GM18907 (cell line): Measurements from ENCODE around the gene GLI2.

Source experiments
- ATAC-seq: cut with Tn5 transposase; IDR thresholded peaks from one replicate; pipeline ENCODE4 v1.9.1; 2021; ENCODE audit warnings: mild to moderate bottlenecking, moderate library complexity; ENCODE audit not compliant: unreplicated experiment

The GLI2 gene

DNA sequence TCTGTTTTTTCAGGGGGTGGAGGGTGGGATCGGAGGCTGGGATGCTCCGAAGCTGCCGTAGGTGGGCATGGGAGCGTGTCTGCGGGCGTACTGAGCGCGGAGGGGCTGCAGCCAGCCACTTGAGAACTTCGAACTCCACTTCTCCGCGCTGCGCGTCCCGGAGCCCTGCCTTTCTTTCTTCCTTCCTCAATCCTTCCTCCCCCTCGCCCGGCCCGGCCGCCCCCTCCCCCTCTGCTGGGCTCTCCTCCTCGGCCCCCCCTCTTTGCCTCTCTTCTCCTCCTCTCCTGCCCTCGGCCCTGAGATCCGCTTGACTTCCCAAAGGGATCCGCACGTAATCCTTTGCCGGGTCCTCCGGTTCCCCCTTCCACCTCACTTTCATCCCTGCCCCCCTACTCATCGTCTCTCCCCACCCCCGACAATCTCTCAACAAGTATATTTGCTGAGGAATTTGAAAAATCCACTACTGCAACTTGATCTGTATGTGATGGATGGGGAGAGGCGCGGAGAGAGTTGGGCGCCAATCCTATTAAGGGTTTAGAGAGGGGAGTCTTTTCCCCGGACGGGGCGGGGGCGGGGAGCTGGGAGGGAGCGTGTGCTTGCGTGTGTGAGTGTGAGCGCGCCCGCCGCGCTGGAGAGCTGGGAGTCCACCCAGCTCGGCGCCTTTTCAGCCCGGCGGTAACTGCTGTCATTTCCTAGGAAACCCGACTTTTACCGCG lies 1.1 kb downstream of the GLI2 start:
- no peak for ATAC-seq

DNA sequence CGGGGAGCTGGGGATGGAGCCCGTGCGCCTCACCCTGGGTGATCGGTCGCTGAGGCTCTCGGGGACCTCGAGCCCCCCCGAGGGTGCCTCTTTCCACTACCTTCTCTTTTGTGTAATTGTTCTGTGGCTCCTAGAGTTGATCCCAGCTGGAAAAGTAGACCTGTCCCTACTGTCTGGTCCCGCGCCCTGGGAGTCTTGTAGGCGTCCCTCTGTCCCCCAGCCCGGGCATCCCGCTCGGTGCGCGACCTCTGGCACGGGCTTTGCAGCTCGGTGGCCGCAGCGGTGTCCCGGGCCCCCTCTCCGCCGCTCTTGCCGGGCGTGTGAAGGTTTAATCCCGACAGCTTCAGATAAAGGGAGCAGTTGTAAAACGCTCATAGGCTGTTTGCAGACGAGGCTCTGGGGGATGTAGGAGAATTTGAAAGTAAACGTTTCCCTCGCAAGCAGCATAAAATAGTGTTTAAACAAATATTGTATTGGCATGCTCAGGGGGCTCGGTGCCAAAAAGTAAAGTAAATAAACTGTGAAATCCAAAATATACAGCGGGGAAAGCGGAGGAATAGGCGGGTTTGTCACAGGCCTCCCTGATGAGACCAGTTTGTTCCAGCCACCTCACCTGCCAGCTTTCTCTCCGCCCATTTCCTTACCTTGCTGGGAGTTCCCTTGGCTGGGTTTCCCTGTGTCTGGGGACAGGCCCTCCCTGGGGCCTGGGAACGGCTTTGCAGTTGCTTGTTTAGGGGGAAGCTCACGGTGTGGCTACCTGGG lies 1.9 kb downstream of the GLI2 start:
- ATAC-seq, result no peak

DNA sequence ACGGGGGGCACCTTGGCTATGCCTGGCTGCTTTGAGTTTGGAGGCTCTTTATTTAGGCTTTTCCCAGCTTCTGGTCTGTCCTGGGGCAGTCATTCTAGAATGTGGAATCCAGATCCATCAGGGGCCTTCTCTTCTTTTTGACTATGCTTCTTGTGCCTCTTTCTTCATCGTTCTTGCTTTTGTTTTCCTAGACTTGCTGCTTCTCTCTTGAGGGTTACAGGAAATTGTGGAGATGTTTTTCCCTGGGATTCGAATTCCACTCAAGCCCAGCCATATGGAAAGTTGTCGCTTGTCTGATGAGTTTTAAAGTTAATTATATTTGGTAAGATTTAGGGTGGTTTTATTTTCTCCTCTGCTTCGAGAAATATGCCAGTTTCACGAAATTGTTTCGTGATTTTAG lies 2.4 kb downstream of the GLI2 start:
- ATAC-seq, result no peak

DNA sequence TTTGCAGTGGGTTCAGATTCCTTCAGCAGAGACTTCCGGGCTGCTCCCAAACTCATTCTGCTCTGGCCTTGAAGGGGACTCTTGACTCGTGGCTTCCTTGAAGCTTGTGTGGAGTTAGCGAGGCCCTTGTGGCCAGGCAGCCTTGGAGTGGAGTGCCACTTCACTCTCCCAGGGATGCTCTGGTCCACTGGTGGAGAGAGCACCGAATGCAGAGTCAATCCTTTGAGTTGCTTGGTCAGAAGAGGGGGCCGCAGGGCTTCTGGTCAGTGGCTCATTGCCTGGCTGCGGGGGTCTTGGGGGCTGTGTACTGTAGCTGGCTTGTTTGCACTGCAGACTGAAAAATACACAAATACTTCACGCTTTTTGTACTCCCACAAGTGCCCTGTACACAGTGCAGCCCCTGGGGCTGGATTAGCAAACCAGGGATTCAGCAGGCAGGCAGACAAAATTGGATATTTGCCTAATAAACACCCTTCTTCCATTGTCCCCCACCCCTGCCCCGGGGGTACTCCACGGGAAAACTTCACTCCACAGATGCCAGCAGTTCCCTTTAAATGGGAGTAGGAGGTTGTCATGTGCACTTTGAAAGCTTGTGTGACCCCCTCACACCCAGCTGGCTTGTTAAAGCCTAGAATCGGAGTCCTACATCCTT lies 3.2 kb downstream of the GLI2 start:
- no peak for ATAC-seq

DNA sequence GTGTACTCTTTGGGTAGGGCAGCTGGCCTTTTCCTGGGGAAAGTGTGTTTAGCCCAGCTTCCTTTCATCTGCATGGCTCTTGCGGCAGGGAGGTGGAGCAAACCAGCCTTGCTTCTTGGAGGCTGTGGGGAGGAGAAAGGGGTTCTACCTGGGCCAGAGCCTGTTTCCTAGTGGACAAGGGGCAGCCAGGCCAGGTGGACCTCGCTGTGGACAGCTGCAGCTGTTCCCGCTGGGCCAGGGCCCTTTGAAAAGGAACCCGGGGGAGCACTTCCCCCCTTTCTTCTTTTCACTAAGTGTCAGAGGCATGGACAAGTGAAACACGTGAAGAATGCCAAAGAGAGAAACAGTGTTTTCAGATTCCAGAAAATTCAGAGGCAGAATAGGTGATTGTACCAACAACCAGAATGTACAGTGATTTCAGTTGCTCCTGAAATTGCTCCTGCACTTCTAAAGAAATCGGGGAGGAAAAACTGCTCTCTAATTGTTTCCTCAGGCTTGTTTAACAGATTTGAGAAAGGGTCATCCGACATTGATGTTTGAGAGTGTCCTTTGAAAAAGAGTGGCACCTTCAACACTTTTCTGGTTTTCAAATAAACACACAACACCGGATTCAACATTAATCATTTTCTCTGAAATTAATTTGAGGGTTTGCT lies 3.9 kb downstream of the GLI2 start:
- ATAC-seq, result no peak

DNA sequence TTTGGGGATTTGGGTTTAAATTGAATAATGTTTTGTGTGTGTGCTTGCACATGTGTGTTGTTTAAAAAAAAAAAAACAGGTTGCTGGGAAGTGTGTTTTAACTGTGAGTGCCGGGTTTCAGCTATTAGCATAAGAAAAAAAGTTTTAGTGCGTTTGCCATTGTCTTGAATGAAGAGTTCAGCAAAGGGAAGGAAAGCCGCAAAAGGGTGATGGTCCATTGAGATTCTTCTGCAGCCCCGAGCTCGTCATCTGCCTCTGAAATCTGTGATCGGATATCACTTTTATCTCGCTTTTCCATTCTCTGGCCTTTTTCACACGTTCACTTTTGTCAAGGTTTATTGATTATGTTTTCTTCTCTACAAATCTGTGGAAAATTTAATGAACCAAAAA lies 4.7 kb downstream of the GLI2 start:
- no peak for ATAC-seq

DNA sequence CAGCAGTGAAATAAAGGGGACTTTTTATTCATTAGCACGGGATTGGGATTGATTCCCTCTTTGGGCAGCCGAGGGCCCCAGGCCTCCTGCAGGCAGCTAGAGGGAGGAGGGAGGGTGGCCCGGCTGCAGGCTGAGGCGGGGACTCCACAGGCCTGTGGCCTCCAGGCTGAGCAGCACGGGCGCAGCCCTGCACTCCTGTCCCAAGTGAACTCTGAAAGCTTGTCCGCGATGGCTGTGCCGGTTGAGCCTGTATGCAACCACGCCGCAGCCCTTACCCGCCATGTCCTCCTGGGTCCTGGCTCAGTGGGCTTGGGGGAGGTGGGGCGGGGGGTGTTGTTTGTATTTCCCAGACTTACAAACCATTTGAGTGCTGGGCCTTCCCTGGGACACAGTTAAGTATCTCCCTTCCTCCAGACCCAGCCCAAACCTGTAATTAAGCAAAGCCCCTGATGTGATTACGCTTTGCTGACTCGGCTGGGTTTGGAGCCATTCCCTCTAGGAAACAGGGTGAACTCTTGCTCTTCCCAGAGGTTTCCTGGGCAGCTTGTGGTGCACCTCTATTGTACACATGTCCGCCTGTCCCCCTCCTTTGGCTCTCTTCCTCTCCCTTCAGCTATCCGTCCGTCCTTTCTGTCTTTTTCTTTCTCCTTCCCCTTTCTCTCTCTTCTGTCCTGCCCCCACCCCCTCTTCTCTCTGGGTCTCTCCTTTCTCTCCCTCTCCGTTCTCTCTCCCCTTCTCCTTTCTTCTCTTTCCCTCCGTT lies 5.3 kb downstream of the GLI2 start:
- ATAC-seq, result no peak

DNA sequence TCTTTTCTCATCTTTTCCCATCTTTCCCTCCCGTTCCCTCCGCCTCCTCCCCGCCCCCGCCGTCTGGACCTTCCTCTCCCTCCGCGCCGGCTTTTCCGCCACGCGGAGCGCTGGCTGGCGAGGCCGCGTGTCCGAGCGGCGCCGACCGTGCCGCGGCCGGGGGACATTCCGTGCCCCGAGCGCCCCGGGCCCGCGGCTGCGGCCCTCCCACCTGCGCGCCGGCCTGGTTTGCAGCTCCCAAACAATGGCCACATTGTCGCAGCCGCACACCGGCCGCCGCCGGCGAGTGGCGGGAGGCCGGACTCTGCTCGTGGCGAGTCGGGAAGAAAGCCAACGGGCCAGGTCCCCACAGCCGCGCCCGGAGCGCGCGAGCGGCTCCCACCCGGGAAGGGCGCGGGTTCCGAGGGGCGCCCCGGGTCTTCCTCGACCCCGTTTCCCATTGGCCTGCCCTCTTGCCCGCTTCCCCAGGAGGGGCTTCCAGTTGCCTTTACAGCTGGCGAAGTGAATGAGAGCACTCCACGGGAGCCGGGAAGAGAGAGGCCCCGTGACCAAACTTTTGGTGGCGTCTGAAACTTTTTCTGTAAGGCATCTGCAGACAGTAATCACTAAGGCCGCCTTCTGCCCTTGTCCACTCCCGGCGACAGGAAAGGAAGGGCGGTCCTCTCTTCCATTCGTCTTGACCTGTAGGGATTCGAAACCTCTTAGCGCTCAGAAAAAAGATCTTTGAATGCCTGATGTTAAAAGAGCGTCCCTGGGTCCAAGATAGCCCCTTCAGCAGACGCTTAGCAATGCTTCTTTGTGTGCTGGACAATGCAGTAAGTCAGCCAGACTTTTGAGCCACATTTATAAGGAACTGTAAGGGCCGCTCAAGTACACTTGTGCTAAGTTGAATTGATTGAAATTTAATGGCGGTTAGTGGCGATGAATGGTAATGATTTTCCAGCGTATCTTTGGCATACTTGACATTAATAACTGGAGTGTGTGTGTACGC lies 6.2 kb downstream of the GLI2 start:
- ATAC-seq, result no peak

DNA sequence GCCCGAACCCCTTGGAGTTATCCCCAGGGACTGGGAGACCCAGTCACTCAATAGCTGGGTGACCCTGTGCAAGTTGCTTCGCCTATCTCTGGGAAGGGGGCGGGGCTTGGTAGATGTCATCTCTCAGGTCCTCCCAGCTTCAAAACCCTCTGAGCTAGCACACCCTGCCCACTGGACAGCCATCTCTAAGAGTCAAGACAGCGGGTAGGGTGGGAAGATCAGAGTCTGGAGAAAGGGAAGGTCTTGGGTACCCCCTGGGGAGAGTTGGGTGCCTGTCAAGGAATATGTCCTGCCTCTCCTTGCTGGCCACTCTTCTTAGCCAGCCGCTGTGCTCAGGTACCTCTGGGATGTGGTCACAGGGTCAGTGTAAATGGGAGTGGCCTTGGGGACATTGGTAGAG lies 8.0 kb downstream of the GLI2 start:
- no peak for ATAC-seq

DNA sequence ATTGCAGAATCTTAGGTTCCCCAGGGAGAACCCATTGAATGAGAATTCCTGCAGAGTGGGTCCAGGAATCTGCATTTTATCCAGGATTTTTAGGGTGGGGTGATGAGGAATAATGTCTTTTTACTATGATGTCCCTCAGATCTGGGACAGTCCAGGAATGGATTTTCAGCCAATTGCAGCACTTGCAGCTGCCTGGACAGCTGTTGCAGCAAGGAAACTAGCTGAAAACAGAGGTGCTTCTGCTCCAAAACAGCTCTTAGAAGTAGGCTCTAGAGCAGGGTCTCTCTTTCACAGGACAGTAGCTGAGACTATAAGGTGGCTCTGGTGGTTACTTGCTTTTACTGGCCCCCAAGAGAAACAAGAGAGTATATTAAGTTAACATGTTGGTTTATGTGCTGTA lies 9.1 kb downstream of the GLI2 start:
- ATAC-seq, result no peak

DNA sequence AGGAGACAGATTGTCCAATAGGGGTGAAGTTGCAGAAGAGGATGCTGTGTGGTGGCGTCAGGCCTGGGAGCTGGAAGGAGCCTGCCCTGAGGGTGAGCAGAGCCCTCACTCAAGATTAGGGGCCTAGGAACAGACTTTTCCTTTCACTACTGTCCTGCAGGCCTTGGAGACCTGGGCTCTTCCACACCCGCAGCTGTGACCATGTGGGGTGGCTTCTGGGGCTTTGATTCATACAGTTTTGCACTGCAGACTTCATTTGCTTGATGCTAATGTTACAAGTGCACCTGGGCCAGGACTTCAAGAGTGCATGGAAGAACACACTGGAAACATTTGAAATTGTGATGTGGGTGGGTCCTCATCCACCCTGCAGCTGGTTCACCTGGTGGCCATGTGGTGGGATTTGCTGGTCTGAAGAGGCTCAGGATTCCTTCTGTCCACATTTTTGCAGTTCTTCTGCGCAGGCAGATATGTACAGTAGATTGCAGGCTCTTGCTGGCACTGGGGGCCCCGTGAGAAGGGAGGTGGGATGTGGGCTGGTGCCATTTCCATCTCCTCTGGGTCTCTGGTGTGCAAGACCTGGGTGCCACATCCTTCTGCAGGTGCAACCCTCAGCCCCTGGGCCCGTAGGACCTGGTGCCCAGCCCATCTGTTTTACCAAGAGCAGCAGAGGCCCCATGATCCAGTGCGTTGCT lies 9.9 kb downstream of the GLI2 start:
- no peak for ATAC-seq

DNA sequence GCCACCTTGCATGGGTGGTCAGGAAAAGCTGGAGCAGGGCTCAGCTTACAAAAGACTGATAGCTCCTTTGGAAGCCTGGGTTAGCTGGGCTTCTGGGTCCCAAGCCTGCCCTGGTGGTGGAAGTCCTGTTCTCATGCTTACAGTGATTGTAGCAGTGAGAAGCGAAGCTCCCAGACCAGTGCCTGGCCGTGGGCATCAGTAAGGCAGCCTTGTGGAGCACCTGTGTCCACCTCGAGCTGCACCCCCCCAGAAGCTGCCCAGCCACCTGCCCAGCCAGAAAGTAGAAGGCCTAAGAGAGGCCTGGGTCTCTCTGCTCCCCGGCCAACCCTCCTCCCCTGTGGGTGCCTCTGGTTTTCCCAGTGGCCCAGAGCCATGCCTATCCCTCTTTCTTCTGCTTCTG lies 10.5 kb downstream of the GLI2 start:
- ATAC-seq, result no peak

DNA sequence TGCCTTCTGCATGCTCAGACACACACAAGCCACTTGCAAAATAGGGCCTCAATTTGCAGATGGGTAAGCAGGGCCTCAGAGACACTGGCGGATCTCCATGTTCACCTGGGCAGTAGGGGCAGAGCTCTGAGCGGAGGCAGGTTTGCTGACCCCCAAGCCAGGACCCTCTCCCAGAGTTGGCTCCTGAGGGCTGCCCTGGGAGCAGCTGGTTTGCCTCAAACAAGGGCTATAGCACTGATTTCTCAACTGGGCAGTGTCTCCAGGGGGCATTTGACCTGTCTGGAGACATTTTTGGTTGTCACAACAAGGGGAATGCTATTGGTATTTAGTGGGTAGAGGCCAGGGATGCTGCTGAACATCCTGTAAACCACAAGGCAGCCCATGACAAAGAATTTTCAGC lies 11.6 kb downstream of the GLI2 start:
- no peak for ATAC-seq

DNA sequence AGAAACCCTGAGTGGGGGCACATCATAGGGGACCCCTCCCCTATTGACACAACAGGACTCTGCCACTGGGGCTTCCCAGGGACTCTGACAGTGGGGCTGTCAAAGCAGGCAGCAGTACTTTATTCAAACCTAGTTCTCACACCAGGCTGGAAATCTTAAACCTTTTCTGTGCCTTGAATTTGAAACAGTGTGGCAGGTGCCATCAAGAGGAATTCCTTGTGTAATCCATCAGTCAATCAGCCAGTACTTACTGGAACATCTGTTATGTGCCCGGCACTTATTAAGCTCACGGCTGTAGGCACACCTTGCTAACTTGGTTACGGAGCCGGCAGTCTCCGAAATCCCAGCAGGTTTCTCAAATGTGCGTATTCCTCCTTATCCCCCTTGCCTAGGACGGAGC lies 12.0 kb downstream of the GLI2 start:
- ATAC-seq, result no peak

DNA sequence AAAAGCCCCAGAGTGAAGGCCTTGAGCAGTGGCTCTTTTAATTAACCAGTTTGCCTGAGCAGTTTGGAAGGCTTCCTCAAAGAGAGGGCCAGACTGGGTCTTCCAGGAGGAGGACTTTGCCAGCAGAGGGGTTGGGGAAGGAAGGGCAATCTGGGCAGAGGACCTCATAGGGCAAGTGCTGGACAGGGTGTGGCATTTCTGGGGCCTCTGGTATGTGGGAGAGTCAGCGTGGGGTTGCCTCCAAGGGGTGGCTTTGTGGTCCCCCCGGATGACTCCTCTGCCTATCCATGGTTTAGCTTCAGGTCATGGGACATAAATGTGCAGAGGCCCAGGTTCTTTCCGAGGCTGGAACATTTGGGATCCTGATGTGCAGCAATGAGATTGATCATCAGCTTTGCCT lies 12.6 kb downstream of the GLI2 start:
- no peak for ATAC-seq

DNA sequence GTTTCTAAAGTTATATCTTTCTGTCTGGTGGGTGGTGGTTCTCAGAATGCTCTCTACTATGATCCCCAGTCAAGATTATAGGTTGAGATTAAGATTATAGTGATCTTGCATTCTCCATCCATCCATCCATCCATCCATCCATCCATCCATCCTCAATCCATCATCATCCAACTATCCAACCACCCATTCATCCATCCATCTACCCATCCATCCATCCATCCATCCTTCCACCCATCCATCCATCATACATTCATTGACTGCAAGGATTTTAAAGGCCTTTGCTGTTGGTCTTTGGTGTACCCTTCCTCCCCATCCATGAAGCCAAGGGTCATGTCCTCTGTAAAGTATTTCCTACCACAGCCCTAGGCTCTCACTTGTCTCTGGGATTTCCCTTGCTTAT lies 13.1 kb downstream of the GLI2 start:
- no peak for ATAC-seq

DNA sequence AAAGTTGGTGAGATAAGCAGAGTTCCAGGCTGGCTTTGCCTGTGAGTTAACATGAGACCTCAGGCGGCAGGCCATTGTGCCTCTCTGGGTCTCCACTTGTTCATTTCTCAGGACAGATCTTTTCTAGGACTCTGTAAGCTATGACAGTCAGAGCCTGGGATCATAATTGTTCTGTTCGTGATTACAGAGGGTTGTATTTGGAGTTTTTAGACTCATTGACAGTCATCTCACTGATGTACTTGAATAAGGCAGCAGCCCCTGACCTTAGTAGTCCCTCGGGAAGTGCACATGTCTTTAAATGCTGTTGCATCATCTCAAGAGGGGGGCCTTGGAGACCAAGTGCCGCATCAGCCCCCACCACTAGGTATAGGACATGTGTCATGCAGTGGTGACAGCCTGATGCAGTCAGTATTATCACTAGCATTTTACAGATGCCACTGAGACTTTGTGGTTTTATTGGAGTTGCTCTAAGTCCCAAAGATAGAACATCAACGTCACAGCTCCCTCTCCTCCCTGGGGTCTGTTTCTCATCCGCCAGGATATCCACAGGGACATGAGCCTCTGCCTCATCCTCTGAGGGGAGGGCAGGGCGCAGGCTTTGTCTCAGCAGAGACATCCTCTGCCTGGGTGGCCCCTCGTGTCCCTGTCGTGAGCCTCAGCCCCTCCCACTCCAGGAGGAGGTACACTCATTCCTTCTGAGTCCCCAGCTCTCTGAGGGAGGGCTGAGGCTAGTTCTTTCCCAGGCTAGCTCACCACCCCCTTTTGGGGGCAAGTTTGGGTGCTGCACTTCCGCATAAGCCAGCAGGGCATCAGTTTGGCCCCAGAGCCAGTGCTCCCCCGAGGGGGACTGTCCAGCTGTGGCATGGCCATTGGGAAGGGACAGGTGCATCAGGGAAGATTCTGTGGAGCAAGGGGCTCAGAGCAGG lies 14.1 kb downstream of the GLI2 start:
- ATAC-seq, result no peak
